IMR-90 (cell line): ENCODE results near the gene NAA80. TPM values are rescaled to one million over a fixed set of nuclear protein-coding genes. Genes with fewer than 3 reads are reported as not detected.
A peak's percentile ranks its signal among the peaks of the same experiment; 100 is the strongest.

Source experiments
- ATAC-seq: fragments of 200-7000 bp; cut with Tn5 transposase; 2 replicates; pipeline ENCODE4 v1.9.1; 2020; ENCODE audit warnings: low read depth, mild to moderate bottlenecking, moderate library complexity
- BruUV-seq: library from RNA; stranded (reverse); fragments of 400-500 nt; replicated peaks from 2 replicates; lab custom pipeline; 2021; lab: Mats Ljungman, UMichigan
- CTCF ChIA-PET: fragments of 300-600 bp; formaldehyde crosslinking; extraction: SDS; loops from one replicate; lab custom pipeline; 2021; ENCODE audit warnings: antibody characterized with exemption; lab: Yijun Ruan, JAX
- POLR2A ChIA-PET: fragments of 300-600 bp; sonication (Branson Sonifier 250); formaldehyde crosslinking; loops from one replicate; lab custom pipeline; 2022; ENCODE audit warnings: antibody characterized with exemption; ENCODE audit not compliant: unreplicated experiment; lab: Charles Lee
- DNase-seq: peaks from one replicate; pipeline ENCODE4 v3.0.0; 2013
- H2AFZ ChIP-seq: replicated peaks from 2 replicates; pipeline ENCODE3; 2013; ENCODE audit warnings: low read length, mild to moderate bottlenecking; ENCODE audit not compliant: poor library complexity
- H2AK5ac ChIP-seq: 2 replicates; pipeline ENCODE4 v1.6.1; 2013; ENCODE audit warnings: low read depth, low read length, inconsistent platforms
- H2AK9ac ChIP-seq: replicated peaks from 2 replicates; pipeline ENCODE3; 2013; ENCODE audit warnings: mild to moderate bottlenecking, low read depth, low read length, moderate library complexity; ENCODE audit not compliant: poor library complexity
- H2BK120ac ChIP-seq: 2 replicates; pipeline ENCODE4 v1.6.1; 2013; ENCODE audit warnings: low read depth, low read length, inconsistent platforms
- H2BK15ac ChIP-seq: 3 replicates; pipeline ENCODE4 v1.6.1; 2013; ENCODE audit warnings: low read depth, low read length, inconsistent platforms
- H2BK20ac ChIP-seq: 2 replicates; pipeline ENCODE4 v1.6.1; 2013; ENCODE audit warnings: low read depth, mild to moderate bottlenecking, inconsistent platforms, low read length, moderate library complexity
- H2BK5ac ChIP-seq: 2 replicates; pipeline ENCODE4 v1.6.1; 2013; ENCODE audit warnings: mild to moderate bottlenecking, low read depth, low read length, inconsistent platforms; ENCODE audit not compliant: poor library complexity, severe bottlenecking
- H3K14ac ChIP-seq: replicated peaks from 2 replicates; pipeline ENCODE4 v1.6.1; 2013; ENCODE audit warnings: low read depth, low read length, inconsistent platforms
- H3K18ac ChIP-seq: 2 replicates; pipeline ENCODE4 v1.6.1; 2013; ENCODE audit warnings: low read depth, low read length, control low read depth
- H3K23ac ChIP-seq: 2 replicates; pipeline ENCODE4 v1.6.1; 2013; ENCODE audit warnings: low read depth, low read length, inconsistent platforms
- H3K27ac ChIP-seq: 2 replicates; pipeline ENCODE4 v1.5.1; 2013; ENCODE audit warnings: mild to moderate bottlenecking, control low read depth, low read length; ENCODE audit not compliant: insufficient read depth
- H3K27me3 ChIP-seq: 2 replicates; pipeline ENCODE4 v1.6.1; 2013; ENCODE audit warnings: low read length; ENCODE audit not compliant: control insufficient read depth, insufficient read depth
- H3K36me3 ChIP-seq: 2 replicates; pipeline ENCODE4 v1.6.1; 2013; ENCODE audit warnings: low read length, mixed read lengths; ENCODE audit not compliant: control insufficient read depth, insufficient read depth
- H3K4ac ChIP-seq: 2 replicates; pipeline ENCODE4 v1.6.1; 2013; ENCODE audit warnings: low read depth, low read length, inconsistent platforms
- H3K4me1 ChIP-seq: 2 replicates; pipeline ENCODE4 v1.6.1; 2013; ENCODE audit warnings: low read length, mixed read lengths; ENCODE audit not compliant: control insufficient read depth, insufficient read depth
- H3K4me2 ChIP-seq: 2 replicates; pipeline ENCODE4 v1.6.1; 2013; ENCODE audit warnings: low read depth, mild to moderate bottlenecking, control low read depth, low read length, moderate library complexity
- H3K4me3 ChIP-seq: 2 replicates; pipeline ENCODE4 v1.5.1; 2013; ENCODE audit warnings: low read depth, mild to moderate bottlenecking, control low read depth, low read length, moderate library complexity; ENCODE audit not compliant: insufficient read depth
- H3K56ac ChIP-seq: 2 replicates; pipeline ENCODE4 v1.6.1; 2013; ENCODE audit warnings: low read length, inconsistent platforms; ENCODE audit not compliant: insufficient read depth; ENCODE audit errors: extremely low read depth
- H3K79me1 ChIP-seq, 2 experiments: 2 replicates each; pipeline ENCODE4 v1.6.1; 2013; ENCODE audit warnings: low read length in 2 of 2, inconsistent platforms in 1 of 2, low read depth in 1 of 2
- H3K9ac ChIP-seq: 2 replicates; pipeline ENCODE4 v1.6.1; 2013; ENCODE audit warnings: low read depth, low read length, control low read depth
- H3K9me1 ChIP-seq: 2 replicates; pipeline ENCODE4 v1.6.1; 2013; ENCODE audit warnings: low read length, inconsistent platforms; ENCODE audit not compliant: insufficient read depth
- H3K9me3 ChIP-seq: 2 replicates; pipeline ENCODE4 v1.6.1; 2013; ENCODE audit warnings: low read length; ENCODE audit not compliant: control insufficient read depth, insufficient read depth
- H4K20me1 ChIP-seq: 2 replicates; pipeline ENCODE4 v1.6.1; 2013; ENCODE audit warnings: low read length, inconsistent platforms; ENCODE audit not compliant: insufficient read depth
- H4K5ac ChIP-seq: 2 replicates; pipeline ENCODE4 v1.6.1; 2013; ENCODE audit warnings: mild to moderate bottlenecking, low read depth, low read length, control low read depth
- H4K8ac ChIP-seq, 2 experiments: 2 replicates each; pipeline ENCODE4 v1.6.1; 2013; ENCODE audit warnings: low read depth in 2 of 2, low read length in 2 of 2, control low read depth in 1 of 2, inconsistent platforms in 1 of 2
- H4K91ac ChIP-seq: 2 replicates; pipeline ENCODE4 v1.6.1; 2013; ENCODE audit warnings: low read depth, low read length, inconsistent platforms; ENCODE audit not compliant: insufficient read depth
- FOS ChIP-seq: fragments of 150-350 bp; IDR thresholded peaks from 2 replicates; pipeline ENCODE4 v1.6.1; 2016; ENCODE audit warnings: low read depth, low read length
- MAFK ChIP-seq: IDR thresholded peaks from 2 replicates; pipeline ENCODE4 v1.6.1; 2012; ENCODE audit warnings: low read depth, low read length, improper control_type of control experiment
- WGBS, 2 experiments: methylation state at CpG; one replicate each; pipeline versions ENCODE4 v1.1.5 to v1.1.7; 2013; ENCODE audit warnings: missing lambda C conversion rate in 2 of 2; ENCODE audit not compliant: insufficient read length in 1 of 2; ENCODE audit errors: extremely low coverage in 2 of 2; 5-methylcytosine and 5-hydroxymethylcytosine counted together
- dilution Hi-C: fragments of 300-500 bp; cut with HindIII; formaldehyde crosslinking; loops from one replicate; pipeline ENCODE4 v1.14.3; 2018; ENCODE audit warnings: low sequenced_read_pairs; ENCODE audit not compliant: unreplicated experiment
- in situ Hi-C: fragments of 300-500 bp; cut with MboI; formaldehyde crosslinking; loops from 3 replicates; pipeline ENCODE4 v1.14.3; 2019; ENCODE audit warnings: low sequenced_read_pairs, inconsistent platforms, mixed read lengths
- intact Hi-C: fragments of 100-400 bp; cut with micrococcal nuclease; formaldehyde crosslinking; loops from 2 replicates; pipeline ENCODE4 v1.10.0; 2022
- polyA plus RNA-seq, 3 experiments: library from polyadenylated mRNA; depleted of rRNA; stranded (reverse); fragments of >200 nt; gene quantifications; 2 replicates each; pipeline ENCODE4 v1.2.3, GENCODE V29; 2012; ENCODE audit warnings: low replicate concordance in 1 of 3
- total RNA-seq: library from RNA; depleted of rRNA; stranded (reverse); fragments of >200 nt; gene quantifications from 2 replicates; pipeline ENCODE4 v1.2.3, GENCODE V29; 2012
- TF ChIP-seq, protein P1 (sequence below): fragments of 150-350 bp; IDR thresholded peaks from 2 replicates; pipeline ENCODE4 v1.6.1; 2017; ENCODE audit warnings: mild to moderate bottlenecking, antibody characterized with exemption, low read length, low read depth

NAA80 gene
- total and polyA plus RNA-seq, 2 of the 4 experiments (the other 2 are of a cell fraction), result 5.0 to 14.4 TPM

- no peak overlapping the region for H3K9ac ChIP-seq
- H4K91ac ChIP-seq, result no peak overlapping the region
- no peaks in the 10 kb centered on the region for H3K9me3 ChIP-seq
- CTCF ChIA-PET, result no interaction called here
- DNase-seq (peak; percentile 28), ATAC-seq (no peak)
- peaks cover 16% of the 10 kb centered on the region for H3K4me1 ChIP-seq
- no peak overlapping the region for H3K14ac ChIP-seq
- H3K4me2 ChIP-seq, result no peak overlapping the region
- in situ Hi-C loops, result no loop called here
- no peak overlapping the region for H3K4me3 ChIP-seq
- no peak overlapping the region; the same call in 1 of the 2 replicates for H3K4ac ChIP-seq
- H2BK5ac ChIP-seq, result no peak overlapping the region
- no peak overlapping the region for H3K18ac ChIP-seq
- no peak overlapping the region for H3K56ac ChIP-seq
- H4K5ac ChIP-seq, result no peak overlapping the region
- peaks cover 29 to 51% of the 10 kb centered on the region in 2 experiments for H3K79me1 ChIP-seq
- H2BK15ac ChIP-seq, result no peak overlapping the region
- peaks cover 23% of the 10 kb centered on the region for H3K9me1 ChIP-seq
- TF ChIP-seq, protein P1, sequence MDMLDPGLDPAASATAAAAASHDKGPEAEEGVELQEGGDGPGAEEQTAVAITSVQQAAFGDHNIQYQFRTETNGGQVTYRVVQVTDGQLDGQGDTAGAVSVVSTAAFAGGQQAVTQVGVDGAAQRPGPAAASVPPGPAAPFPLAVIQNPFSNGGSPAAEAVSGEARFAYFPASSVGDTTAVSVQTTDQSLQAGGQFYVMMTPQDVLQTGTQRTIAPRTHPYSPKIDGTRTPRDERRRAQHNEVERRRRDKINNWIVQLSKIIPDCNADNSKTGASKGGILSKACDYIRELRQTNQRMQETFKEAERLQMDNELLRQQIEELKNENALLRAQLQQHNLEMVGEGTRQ, result no peak
- TF ChIP-seq FOS, result 0 out of 2 replicates have a peak, but pooled peaks have one; percentile 5
- TF ChIP-seq MAFK, result no peak
- intact Hi-C loops, result no loop called here
- 0 out of 2 replicates have a peak, but pooled peaks cover 18% of the 10 kb centered on the region for H4K20me1 ChIP-seq
- dilution Hi-C loops, result no loop called here
- no peak overlapping the region for H3K27ac ChIP-seq
- no peak overlapping the region for H2AFZ ChIP-seq
- peak overlapping the region; percentile 68 for H2AK9ac ChIP-seq
- H2BK120ac ChIP-seq, result no peak overlapping the region
- POLR2A ChIA-PET, result no interaction called here
- H4K8ac ChIP-seq, result no peak overlapping the region
- H3K23ac ChIP-seq, result no peak overlapping the region
- WGBS, 2 experiments, result no CpG with 5 or more reads among the region's 9 CpGs
- H3K36me3 ChIP-seq, result peaks cover 38% of the 10 kb centered on the region
- no peaks in the 10 kb centered on the region for H3K27me3 ChIP-seq
- H2AK5ac ChIP-seq, result no peak overlapping the region
- no peak overlapping the region for H2BK20ac ChIP-seq
- no TSS peak for BruUV-seq
Observed at GRCh38 chr3:50316657-50317242, 17.5 kb upstream of the NAA80 start.
